Right lobe of liver (tissue), 4 donors: ENCODE data around the gene BUB3.

ENCODE experiments used
- CTCF ChIP-seq, 4 donors: fragments of 200-600 bp in 3 of 4; fragments of 450-650 bp in 1 of 4; IDR thresholded peaks; one replicate each; pipeline versions ENCODE4 v1.5.1 to v1.8.0; 2016 to 2022; ENCODE audit warnings: antibody characterized with exemption in 4 of 4, mild to moderate bottlenecking in 2 of 4
- POLR2A ChIP-seq: fragments of 450-650 bp; IDR thresholded peaks from one replicate; pipeline ENCODE4 v1.6.1; 2017; ENCODE audit warnings: antibody characterized with exemption, mild to moderate bottlenecking
- donor health status: DM: no; HTN: no; CAD: no.
- donor health status: DM: no; HTN: no; CAD: no.
- donor health status: DM: no; HTN: yes; CAD: no.

GRCh38 chr10:123212640-123213039 is 58.4 kb downstream of the BUB3 start:
- TF ChIP-seq CTCF (IDR thresholded peaks at IDR 0.05) (no peak), POLR2A (no peak)
